ENCODE data around the gene ADAMTS16. TPM values are rescaled to one million over a fixed set of nuclear protein-coding genes. Genes with fewer than 3 reads are reported as not detected.

ADAMTS16 gene
- total RNA-seq, 1 donor from 2014 or later = 4.1 TPM

GRCh38 chr5:5330728-5331452, 190.8 kb downstream of the ADAMTS16 start:
- Histone ChIP-seq H3K36me3 (no peaks in the 10 kb centered on the region), H3K4me3 (no peak overlapping the region), H3K4me2 (no peak overlapping the region), H3F3A (ENCODE audit: low read depth) (peaks cover 12% of the 10 kb centered on the region), H3K4me1 (peaks cover 43% of the 10 kb centered on the region), H3K27me3 (no peaks in the 10 kb centered on the region), H2AFZ (replicated peaks) (no peak overlapping the region), H3K9me3 (ENCODE audit: low read depth) (no peaks in the 10 kb centered on the region), H3K9ac (no peak overlapping the region), H4K20me1 (ENCODE audit: low read depth) (no peaks in the 10 kb centered on the region), H3K27ac (no peak overlapping the region), H3K79me2 (ENCODE audit: low read depth) (no peaks in the 10 kb centered on the region)
- Mint-ChIP-seq H3K27me3 (ENCODE audit: insufficient read depth, low read depth) (peaks cover 5% of the 10 kb centered on the region), H3K4me3 (no peak overlapping the region), H3K27ac (no peak overlapping the region), H3K9me3 (peaks cover 3% of the 10 kb centered on the region), H3K4me1 (peaks cover 59% of the 10 kb centered on the region), H3K36me3 (no peaks in the 10 kb centered on the region)
- no peak for DNase-seq (ENCODE audit: low spot score)
- no peak for TF ChIP-seq EZH2phosphoT487 (IDR thresholded peaks at IDR 0.05)

- H3K4me1 Mint-ChIP-seq = peaks cover 59% of the 10 kb centered on the region
- H3K4me3 Mint-ChIP-seq = no peak overlapping the region
- Histone ChIP-seq H3K27me3 (no peaks in the 10 kb centered on the region), H3F3A (ENCODE audit: low read depth) (peaks cover 12% of the 10 kb centered on the region), H3K36me3 (no peaks in the 10 kb centered on the region), H3K4me2 (peak overlapping the region; percentile 21), H2AFZ (replicated peaks) (no peak overlapping the region), H3K27ac (peak overlapping the region; percentile 32), H3K79me2 (ENCODE audit: low read depth) (no peaks in the 10 kb centered on the region), H4K20me1 (ENCODE audit: low read depth) (no peaks in the 10 kb centered on the region), H3K4me3 (no peak overlapping the region), H3K4me1 (peaks cover 39% of the 10 kb centered on the region), H3K9me3 (ENCODE audit: low read depth) (no peaks in the 10 kb centered on the region), H3K9ac (no peak overlapping the region)
- no peak for DNase-seq (ENCODE audit: low spot score)
- peaks cover 3% of the 10 kb centered on the region for H3K9me3 Mint-ChIP-seq
- H3K27me3 Mint-ChIP-seq (ENCODE audit: insufficient read depth, low read depth) = peaks cover 6% of the 10 kb centered on the region
- no peak for TF ChIP-seq EZH2phosphoT487 (IDR thresholded peaks at IDR 0.05)
- no peak for TF ChIP-seq CTCF (IDR thresholded peaks at IDR 0.05)
- TF ChIP-seq EZH2 (IDR thresholded peaks at IDR 0.05) = no peak
- H3K36me3 Mint-ChIP-seq = no peaks in the 10 kb centered on the region
- H3K27ac Mint-ChIP-seq = no peak overlapping the region
Measured at GRCh38 chr5:5331848-5332247, 191.7 kb downstream of the ADAMTS16 start.

GRCh38 chr5:5332287-5332686, 192.2 kb downstream of the ADAMTS16 start:
- no peak overlapping the region for H2AFZ ChIP-seq (replicated peaks)
- TF ChIP-seq EZH2 (IDR thresholded peaks at IDR 0.05) = no peak
- TF ChIP-seq EZH2phosphoT487 (IDR thresholded peaks at IDR 0.05) = no peak
- no peak for TF ChIP-seq CTCF (IDR thresholded peaks at IDR 0.05)
- H3K79me2 ChIP-seq (ENCODE audit: low read depth) = no peaks in the 10 kb centered on the region
- peak overlapping the region; percentile 8 for H3K4me2 ChIP-seq
- Mint-ChIP-seq H3K9me3 (peaks cover 3% of the 10 kb centered on the region), H3K4me1 (peaks cover 59% of the 10 kb centered on the region), H3K27ac (no peak overlapping the region), H3K27me3 (ENCODE audit: insufficient read depth, low read depth) (peaks cover 6% of the 10 kb centered on the region), H3K36me3 (no peaks in the 10 kb centered on the region), H3K4me3 (no peak overlapping the region)
- no peak overlapping the region for H3K9ac ChIP-seq
- DNase-seq (ENCODE audit: low spot score) = peak; percentile 34
- peaks cover 36% of the 10 kb centered on the region for H3K4me1 ChIP-seq
- H3F3A ChIP-seq (ENCODE audit: low read depth) = peaks cover 12% of the 10 kb centered on the region
- H3K9me3 ChIP-seq (ENCODE audit: low read depth) = no peaks in the 10 kb centered on the region
- no peaks in the 10 kb centered on the region for H4K20me1 ChIP-seq (ENCODE audit: low read depth)
- H3K27ac ChIP-seq = peak overlapping the region; percentile 32
- H3K27me3 ChIP-seq = no peaks in the 10 kb centered on the region
- no peak overlapping the region for H3K4me3 ChIP-seq
- H3K36me3 ChIP-seq = no peaks in the 10 kb centered on the region

- H3K27me3 Mint-ChIP-seq (ENCODE audit: insufficient read depth, low read depth) = peaks cover 4% of the 10 kb centered on the region
- no peaks in the 10 kb centered on the region for H3K36me3 Mint-ChIP-seq
- Histone ChIP-seq H4K20me1 (ENCODE audit: low read depth) (no peaks in the 10 kb centered on the region), H3K4me2 (no peak overlapping the region), H3F3A (ENCODE audit: low read depth) (peaks cover 12% of the 10 kb centered on the region), H3K79me2 (ENCODE audit: low read depth) (no peaks in the 10 kb centered on the region), H3K4me3 (no peak overlapping the region), H3K4me1 (peaks cover 38% of the 10 kb centered on the region), H3K27me3 (no peaks in the 10 kb centered on the region), H3K36me3 (no peaks in the 10 kb centered on the region), H2AFZ (replicated peaks) (no peak overlapping the region), H3K27ac (no peak overlapping the region), H3K9ac (no peak overlapping the region), H3K9me3 (ENCODE audit: low read depth) (no peaks in the 10 kb centered on the region)
- H3K9me3 Mint-ChIP-seq = peaks cover 5% of the 10 kb centered on the region
- H3K4me3 Mint-ChIP-seq = peak overlapping the region; percentile 18
- peaks cover 53% of the 10 kb centered on the region for H3K4me1 Mint-ChIP-seq
- H3K27ac Mint-ChIP-seq = peak overlapping the region; percentile 13
- TF ChIP-seq EZH2 (IDR thresholded peaks at IDR 0.05) (no peak), EZH2phosphoT487 (IDR thresholded peaks at IDR 0.05) (no peak), CTCF (IDR thresholded peaks at IDR 0.05) (no peak)
- no peak for DNase-seq (ENCODE audit: low spot score)
Measured at GRCh38 chr5:5335107-5335506, 195.0 kb downstream of the ADAMTS16 start.

Data from neural progenitor cell (in vitro differentiated cells).